HepG2 (cell line): ENCODE data around the gene GLIS1. TPM values are rescaled to one million over a fixed set of nuclear protein-coding genes. Genes with fewer than 3 reads are reported as not detected.

Experiments used
- ATAC-seq: fragments of 200-7000 bp; cut with Tn5 transposase; 3 replicates; pipeline ENCODE4 v1.9.1; 2020; ENCODE audit warnings: mild to moderate bottlenecking, moderate library complexity
- BruUV-seq: library from RNA; stranded (reverse); fragments of 400-500 nt; replicated peaks from 2 replicates; lab custom pipeline; 2021; lab: Mats Ljungman, UMichigan
- CTCF ChIA-PET: fragments of 300-600 bp; formaldehyde crosslinking; extraction: SDS; loops from one replicate; lab custom pipeline; 2021; ENCODE audit warnings: low total read pairs, inconsistent platforms, low intra/inter-chr PET ratio; lab: Yijun Ruan, JAX
- POLR2A ChIA-PET: fragments of 350-600 bp; sonication (Branson Sonifier 250); formaldehyde crosslinking; loops from one replicate; lab custom pipeline; 2020; ENCODE audit warnings: antibody characterized with exemption, inconsistent platforms; lab: Yijun Ruan, JAX
- DNase-seq: peaks from one replicate; pipeline ENCODE4 v3.0.0-alpha.2; 2015; ENCODE audit warnings: low spot score
- FAIRE-seq: peaks from 3 replicates; lab custom pipeline; 2011; peaks lifted over from hg19 to GRCh38; lab: Jason Lieb, UNC
- H2AFZ ChIP-seq: one replicate; pipeline ENCODE4 v1.6.1; 2011; ENCODE audit warnings: low read length, inconsistent platforms
- H3K27ac ChIP-seq: fragments of 300-600 bp; 3 replicates; pipeline ENCODE4 v1.8.0; 2011; ENCODE audit warnings: mixed run types, mild to moderate bottlenecking, mixed read lengths, low read length, inconsistent platforms; ENCODE audit not compliant: insufficient read depth; ENCODE audit errors: extremely low read length
- H3K27me3 ChIP-seq, 2 experiments: fragments of 200-600 bp in 1 of 2; 2 replicates in 1 of 2; 3 replicates in 1 of 2; pipeline versions ENCODE4 v1.6.0 to v1.8.0; 2011; ENCODE audit warnings: low read length in 2 of 2, mild to moderate bottlenecking in 2 of 2, moderate library complexity in 2 of 2, inconsistent platforms in 1 of 2; ENCODE audit not compliant: insufficient read depth in 2 of 2, control insufficient read depth in 1 of 2
- H3K36me3 ChIP-seq, 2 experiments: fragments of 200-600 bp in 1 of 2; replicated peaks in 1 of 2; 2 replicates in 1 of 2; 3 replicates in 1 of 2; pipeline versions ENCODE4 v1.5.1 to v1.8.0; 2011; ENCODE audit warnings: low read length in 2 of 2, inconsistent platforms in 1 of 2; ENCODE audit not compliant: insufficient read depth in 2 of 2, control insufficient read depth in 1 of 2
- H3K4me1 ChIP-seq: 2 replicates; pipeline ENCODE4 v1.5.1; 2012; ENCODE audit warnings: low read length, inconsistent platforms; ENCODE audit not compliant: insufficient read depth
- H3K4me2 ChIP-seq: 2 replicates; pipeline ENCODE4 v1.6.0; 2011; ENCODE audit warnings: low read depth, low read length, inconsistent platforms
- H3K4me3 ChIP-seq, 3 experiments: fragments of 200-600 bp in 1 of 3; sonication (generic), shearing (Covaris generic) in 1 of 3; replicated peaks in 1 of 3; 2 replicates each; pipeline ENCODE4 v1.5.1; 2011 to 2016; ENCODE audit warnings: low read length in 3 of 3, inconsistent platforms in 2 of 3, low read depth in 2 of 3, mild to moderate bottlenecking in 2 of 3, control low read depth in 1 of 3, mixed read lengths in 1 of 3; ENCODE audit not compliant: insufficient read depth in 1 of 3
- H3K79me2 ChIP-seq: one replicate; pipeline ENCODE4 v1.6.1; 2011; ENCODE audit warnings: low read length, inconsistent platforms; ENCODE audit not compliant: insufficient read depth
- H3K9ac ChIP-seq: 2 replicates; pipeline ENCODE4 v1.6.0; 2011; ENCODE audit warnings: mild to moderate bottlenecking, low read depth, low read length, inconsistent platforms; ENCODE audit not compliant: insufficient read depth
- H3K9me3 ChIP-seq: 2 replicates; pipeline ENCODE4 v1.5.1; 2012; ENCODE audit warnings: mild to moderate bottlenecking, low read length
- H4K20me1 ChIP-seq: 2 replicates; pipeline ENCODE4 v1.6.0; 2011; ENCODE audit warnings: inconsistent platforms, mild to moderate bottlenecking, low read length, moderate library complexity; ENCODE audit not compliant: insufficient read depth
- CBX1 ChIP-seq: IDR thresholded peaks from one replicate; pipeline ENCODE4 v1.6.1; 2016; ENCODE audit warnings: antibody characterized with exemption, low read depth
- HCFC1 ChIP-seq: fragments of 150-350 bp; IDR thresholded peaks from 2 replicates; pipeline ENCODE4 v1.6.1; 2014; ENCODE audit warnings: low read depth, low read length
- MED13 ChIP-seq: sonication (generic); formaldehyde crosslinking; IDR thresholded peaks from 2 replicates; pipeline ENCODE4 v1.5.0; 2020; ENCODE audit warnings: missing genetic modification reagents
- MZF1 ChIP-seq: sonication (generic); formaldehyde crosslinking; IDR thresholded peaks from 2 replicates; pipeline ENCODE4 v1.8.1; 2023; ENCODE audit warnings: mild to moderate bottlenecking, missing genetic modification reagents, borderline replicate concordance
- NFE2L1 ChIP-seq: sonication (generic); formaldehyde crosslinking; IDR thresholded peaks from 2 replicates; pipeline ENCODE4 v1.4.0; 2020; ENCODE audit warnings: missing genetic modification reagents, mild to moderate bottlenecking, borderline replicate concordance
- PBX3 ChIP-seq: sonication (generic); formaldehyde crosslinking; IDR thresholded peaks from 2 replicates; pipeline ENCODE4 v1.8.1; 2023; ENCODE audit warnings: missing genetic modification reagents, inconsistent platforms, borderline replicate concordance
- TEAD3 ChIP-seq: optimal IDR thresholded peaks from 2 replicates; pipeline ENCODE3; 2016; ENCODE audit warnings: borderline replicate concordance
- ZFAT ChIP-seq: sonication (generic); formaldehyde crosslinking; conservative IDR thresholded peaks from 2 replicates; pipeline ENCODE4 v1.8.1; 2023; ENCODE audit warnings: missing genetic modification reagents, inconsistent platforms
- ZFP36 ChIP-seq: fragments of 150-350 bp; IDR thresholded peaks from 2 replicates; pipeline ENCODE4 v1.6.1; 2018; ENCODE audit warnings: borderline replicate concordance, low read length, low read depth; ENCODE audit not compliant: partially characterized antibody
- ZNF318 ChIP-seq: sonication (generic); formaldehyde crosslinking; IDR thresholded peaks from 2 replicates; pipeline ENCODE4 v1.4.0; 2020; ENCODE audit warnings: mild to moderate bottlenecking, missing genetic modification reagents
- ZNF614 ChIP-seq: IDR thresholded peaks from 2 replicates; pipeline ENCODE4 v1.6.1; 2018; ENCODE audit warnings: missing biosample characterization, missing genetic modification reagents, inconsistent platforms, borderline replicate concordance
- ZNF782 ChIP-seq: sonication (generic); formaldehyde crosslinking; IDR thresholded peaks from 2 replicates; pipeline ENCODE4 v1.4.0; 2020; ENCODE audit warnings: missing genetic modification reagents, mild to moderate bottlenecking, borderline replicate concordance
- ZSCAN12 ChIP-seq: sonication (generic); formaldehyde crosslinking; IDR thresholded peaks from 2 replicates; pipeline ENCODE4 v1.9.0; 2021; ENCODE audit warnings: mild to moderate bottlenecking, missing genetic modification reagents
- ZXDC ChIP-seq: sonication (generic); formaldehyde crosslinking; IDR thresholded peaks from 2 replicates; pipeline ENCODE4 v1.5.0; 2020; ENCODE audit warnings: mild to moderate bottlenecking, missing genetic modification reagents
- WGBS: methylation state at CpG from one replicate; pipeline ENCODE4 v1.1.6; 2017; ENCODE audit warnings: low lambda C conversion rate; 5-methylcytosine and 5-hydroxymethylcytosine counted together
- in situ Hi-C: cut with HindIII; loops from 2 replicates; pipeline ENCODE4 v1.10.0; 2017; ENCODE audit warnings: low pct_unique_long_range_greater_than_20kb; ENCODE audit not compliant: extremely low pct_ligation_motif_present
- intact Hi-C: fragments of 100-400 bp; cut with micrococcal nuclease; formaldehyde crosslinking; loops from one replicate; pipeline ENCODE4 v1.10.0; 2022; ENCODE audit not compliant: unreplicated experiment
- polyA plus RNA-seq, 8 experiments: library from polyadenylated mRNA; depleted of rRNA in 3 of 8; stranded (reverse) in 7 of 8; unstranded in 1 of 8; fragments of >200 nt; fragmentation: Illumina TruSeq in 4 of 8; extraction: Trizol in 4 of 8; gene quantifications; 2 replicates each; pipeline versions ENCODE4 v1.2.1 to v1.2.3, GENCODE V29; 2011 to 2016; ENCODE audit warnings: low read depth in 4 of 8, missing spikeins in 1 of 8, mixed read lengths in 1 of 8; ENCODE audit not compliant: insufficient read depth in 1 of 8
- total RNA-seq, 5 experiments: library from RNA; depleted of rRNA; stranded (reverse); fragments of >200 nt; fragmentation: Illumina TruSeq; extraction: Trizol; gene quantifications; 2 replicates each; pipeline ENCODE4 v1.2.3, GENCODE V29; 2016; ENCODE audit warnings: low read depth in 1 of 5

GLIS1 gene
- total and polyA plus RNA-seq, 2 of the 13 experiments (the other 11 are each of a cell fraction or from before 2014, with no cell fraction given) = 0.03 TPM; not detected in 1

GRCh38 chr1:53653631-53654030, 85.3 kb downstream of the GLIS1 start:
- in situ Hi-C loops = no loop called here
- no peak for ATAC-seq
- 40% methylated on average over 3 of the region's 5 CpGs for WGBS

More at GRCh38 chr1:53653631-53654030, 85.3 kb downstream of the GLIS1 start:
- CTCF ChIA-PET = no interaction called here
- POLR2A ChIA-PET = no interaction called here
- Histone ChIP-seq H3K9ac (no peak overlapping the region), H4K20me1 (no peaks in the 10 kb centered on the region), H3K4me1 (peaks cover 8% of the 10 kb centered on the region), H3K27ac (no peak overlapping the region), H3K27me3 (peaks cover 9 to 46% of the 10 kb centered on the region in 2 experiments; a peak in 4 of 5 replicates)
- FAIRE-seq = no peak
- TF ChIP-seq ZFP36 (no peak), ZNF614 (CRISPR knock-in tag) (no peak), ZNF318 (CRISPR knock-in tag) (no peak), ZSCAN12 (CRISPR knock-in tag) (no peak), NFE2L1 (CRISPR knock-in tag) (no peak), ZFAT (CRISPR knock-in tag) (no peak), CBX1 (no peak), HCFC1 (no peak), ZNF782 (no peak), MED13 (CRISPR knock-in tag) (no peak), PBX3 (no peak), ZXDC (no peak), MZF1 (CRISPR knock-in tag) (no peak), TEAD3 (CRISPR knock-in tag) (no peak)
- TF ChIP-seq, all 625 proteins: peak for 0
- H3K36me3 ChIP-seq = no peaks in the 10 kb centered on the region
- no peak overlapping the region for H2AFZ ChIP-seq
- no TSS peak for BruUV-seq
- DNase-seq = no peak
- no peak overlapping the region for H3K4me3 ChIP-seq
- no peaks in the 10 kb centered on the region for H3K9me3 ChIP-seq
- H3K79me2 ChIP-seq = no peaks in the 10 kb centered on the region
- no peak overlapping the region for H3K4me2 ChIP-seq
- intact Hi-C loops = no loop called here
